H9 (cell line): ENCODE data around the gene PODNL1. TPM values are rescaled to one million over a fixed set of nuclear protein-coding genes. Genes with fewer than 3 reads are reported as not detected.

ENCODE experiments used
- DNase-seq: peaks from one replicate; pipeline ENCODE4 v3.0.0-alpha.2; 2017
- H2AFZ ChIP-seq: one replicate; pipeline ENCODE4 v1.6.1; 2013; ENCODE audit warnings: mild to moderate bottlenecking, low read length, control low read depth, moderate library complexity
- H2AK5ac ChIP-seq: 2 replicates; pipeline ENCODE4 v1.6.1; 2013; ENCODE audit warnings: low read length, control low read depth, mixed read lengths; ENCODE audit not compliant: insufficient read length
- H2BK120ac ChIP-seq: one replicate; pipeline ENCODE4 v1.6.1; 2013; ENCODE audit warnings: low read depth, mild to moderate bottlenecking, low read length, control low read depth, inconsistent platforms; ENCODE audit not compliant: poor library complexity, severe bottlenecking
- H2BK12ac ChIP-seq: 2 replicates; pipeline ENCODE4 v1.6.1; 2013; ENCODE audit warnings: low read length, control low read depth, mixed read lengths, low read depth; ENCODE audit not compliant: insufficient read length
- H2BK15ac ChIP-seq: 2 replicates; pipeline ENCODE4 v1.6.1; 2013; ENCODE audit warnings: low read depth, low read length, control low read depth
- H2BK20ac ChIP-seq: one replicate; pipeline ENCODE4 v1.6.1; 2013; ENCODE audit warnings: low read depth, mild to moderate bottlenecking, low read length, control low read depth, inconsistent platforms; ENCODE audit not compliant: poor library complexity, severe bottlenecking
- H2BK5ac ChIP-seq: 2 replicates; pipeline ENCODE4 v1.6.1; 2013; ENCODE audit warnings: low read length, control low read depth, mixed read lengths; ENCODE audit not compliant: insufficient read length
- H3K14ac ChIP-seq: 2 replicates; pipeline ENCODE4 v1.6.1; 2013; ENCODE audit warnings: low read length, control low read depth; ENCODE audit not compliant: insufficient read depth
- H3K18ac ChIP-seq: 2 replicates; pipeline ENCODE4 v1.6.1; 2013; ENCODE audit warnings: low read depth, mild to moderate bottlenecking, mixed read lengths, low read length, control low read depth; ENCODE audit not compliant: insufficient read length
- H3K23ac ChIP-seq: 2 replicates; pipeline ENCODE4 v1.6.1; 2013; ENCODE audit warnings: low read length, control low read depth, mixed read lengths, low read depth; ENCODE audit not compliant: insufficient read length
- H3K23me2 ChIP-seq: 2 replicates; pipeline ENCODE4 v1.6.1; 2013; ENCODE audit warnings: low read depth, mild to moderate bottlenecking, mixed read lengths, low read length, control low read depth; ENCODE audit not compliant: insufficient read length, poor library complexity, severe bottlenecking
- H3K27ac ChIP-seq: 2 replicates; pipeline ENCODE4 v1.5.1; 2013; ENCODE audit warnings: low read length, control low read depth, mixed read lengths, low read depth; ENCODE audit not compliant: insufficient read length
- H3K27me3 ChIP-seq: 2 replicates; pipeline ENCODE4 v1.6.1; 2013; ENCODE audit warnings: low read length, control low read depth, inconsistent platforms; ENCODE audit not compliant: insufficient read depth
- H3K4ac ChIP-seq: 2 replicates; pipeline ENCODE4 v1.6.1; 2013; ENCODE audit warnings: low read depth, mild to moderate bottlenecking, control low read depth, inconsistent platforms, low read length, moderate library complexity
- H3K4me1 ChIP-seq: 2 replicates; pipeline ENCODE4 v1.6.1; 2013; ENCODE audit warnings: low read length, control low read depth, inconsistent platforms; ENCODE audit not compliant: insufficient read depth
- H3K4me2 ChIP-seq: 2 replicates; pipeline ENCODE4 v1.6.1; 2013; ENCODE audit warnings: low read length, control low read depth, mixed read lengths; ENCODE audit not compliant: insufficient read length, insufficient read depth
- H3K56ac ChIP-seq: 2 replicates; pipeline ENCODE4 v1.6.1; 2013; ENCODE audit warnings: low read depth, mild to moderate bottlenecking, mixed read lengths, low read length, control low read depth; ENCODE audit not compliant: insufficient read length
- H3K79me1 ChIP-seq: 2 replicates; pipeline ENCODE4 v1.6.1; 2013; ENCODE audit warnings: low read depth, mild to moderate bottlenecking, moderate library complexity, low read length, control low read depth, inconsistent platforms; ENCODE audit not compliant: insufficient read depth, poor library complexity, severe bottlenecking
- H3K79me2 ChIP-seq: 2 replicates; pipeline ENCODE4 v1.6.1; 2013; ENCODE audit warnings: low read length, control low read depth, inconsistent platforms; ENCODE audit not compliant: insufficient read depth
- H3K9ac ChIP-seq: 2 replicates; pipeline ENCODE4 v1.6.1; 2013; ENCODE audit warnings: low read length, control low read depth, mixed read lengths; ENCODE audit not compliant: insufficient read length; ENCODE audit errors: extremely low read depth
- H3K9me3 ChIP-seq: one replicate; pipeline ENCODE4 v1.6.1; 2013; ENCODE audit warnings: low read depth, low read length, inconsistent platforms; ENCODE audit not compliant: control insufficient read depth
- H3T11ph ChIP-seq: one replicate; pipeline ENCODE4 v1.6.1; 2013; ENCODE audit warnings: mild to moderate bottlenecking, low read length, control low read depth, inconsistent platforms
- H4K20me1 ChIP-seq: one replicate; pipeline ENCODE4 v1.6.1; 2013; ENCODE audit not compliant: control insufficient read depth, insufficient read length, insufficient read depth
- H4K5ac ChIP-seq: 2 replicates; pipeline ENCODE4 v1.6.1; 2013; ENCODE audit warnings: low read depth, mild to moderate bottlenecking, mixed read lengths, low read length, control low read depth; ENCODE audit not compliant: insufficient read length
- H4K8ac ChIP-seq: replicated peaks from 2 replicates; pipeline ENCODE4 v1.6.1; 2013; ENCODE audit warnings: low read length, control low read depth, mixed read lengths, low read depth; ENCODE audit not compliant: insufficient read length
- H4K91ac ChIP-seq: 2 replicates; pipeline ENCODE4 v1.6.1; 2013; ENCODE audit warnings: low read depth, mild to moderate bottlenecking, moderate library complexity, mixed read lengths, low read length, control low read depth; ENCODE audit not compliant: insufficient read length
- H3K27ac Mint-ChIP-seq, 3 experiments: 2 replicates in 2 of 3; 3 replicates in 1 of 3; pipeline ENCODE4 v1.8.0; 2020 to 2021; ENCODE audit warnings: mixed read lengths in 3 of 3, mild to moderate bottlenecking in 1 of 3, moderate library complexity in 1 of 3
- H3K27me3 Mint-ChIP-seq: 2 replicates; pipeline ENCODE4 v1.8.0; 2021; ENCODE audit warnings: low read depth, mild to moderate bottlenecking, moderate library complexity, mixed read lengths
- H3K36me3 Mint-ChIP-seq, 3 experiments: 2 replicates in 2 of 3; 3 replicates in 1 of 3; pipeline ENCODE4 v1.8.0; 2020 to 2021; ENCODE audit warnings: low read depth in 3 of 3, mixed read lengths in 3 of 3; ENCODE audit not compliant: insufficient read depth in 1 of 3
- H3K4me1 Mint-ChIP-seq, 2 experiments: 2 replicates each; pipeline ENCODE4 v1.8.0; 2020; ENCODE audit warnings: mixed read lengths in 2 of 2
- H3K4me3 Mint-ChIP-seq, 2 experiments: 2 replicates in 1 of 2; 3 replicates in 1 of 2; pipeline ENCODE4 v1.8.0; 2020 to 2021; ENCODE audit warnings: mild to moderate bottlenecking in 2 of 2, mixed read lengths in 2 of 2, moderate library complexity in 1 of 2
- H3K9me3 Mint-ChIP-seq, 2 experiments: 2 replicates in 1 of 2; 3 replicates in 1 of 2; pipeline ENCODE4 v1.8.0; 2020; ENCODE audit warnings: mild to moderate bottlenecking in 2 of 2, mixed read lengths in 2 of 2, moderate library complexity in 1 of 2
- CTCF ChIP-seq: fragments of 200-600 bp; sonication (generic); conservative IDR thresholded peaks from 3 replicates; pipeline ENCODE4 v1.8.0; 2021; ENCODE audit warnings: antibody characterized with exemption, mild to moderate bottlenecking
- WGBS: extraction: QIAGEN DNeasy Blood & Tissue Kit; methylation state at CpG from one replicate; pipeline ENCODE4 v1.1.7; 2013; ENCODE audit warnings: missing lambda C conversion rate, low lambda C conversion rate, mixed read lengths; ENCODE audit not compliant: insufficient read length; ENCODE audit errors: extremely low coverage; 5-methylcytosine and 5-hydroxymethylcytosine counted together
- total RNA-seq: library from RNA; stranded (reverse); gene quantifications from 2 replicates; pipeline ENCODE4 v1.2.1, GENCODE V29; 2021

The PODNL1 gene
- total RNA-seq, 1 experiment from 2014 or later: 0.68 TPM

DNA sequence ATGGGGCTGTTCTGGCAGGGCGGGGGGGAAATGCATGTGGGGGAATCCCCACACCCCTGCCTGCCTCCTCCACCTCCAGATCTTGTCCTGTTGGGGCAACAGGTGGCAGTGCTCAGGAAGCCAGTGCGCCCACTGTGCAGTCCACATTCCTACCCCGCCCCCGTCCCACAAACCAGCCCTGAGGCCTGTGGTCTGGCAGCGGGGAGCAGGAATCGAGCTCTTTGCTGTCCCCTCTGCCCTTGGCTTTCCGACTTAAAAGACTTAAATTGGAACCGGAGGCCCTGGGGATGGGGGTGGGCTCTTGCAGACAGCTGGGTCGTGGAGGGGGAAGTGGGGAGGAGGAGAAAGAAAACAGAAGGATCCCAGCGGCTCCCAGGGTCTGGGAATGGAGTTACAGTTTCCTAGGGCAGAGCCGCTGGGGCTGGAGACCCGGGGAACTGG lies 56.9 kb downstream of the PODNL1 start:
- H3K79me1 ChIP-seq: no peaks in the 10 kb centered on the region
- no peak for TF ChIP-seq CTCF
- no peak overlapping the region for H2BK12ac ChIP-seq
- H2BK5ac ChIP-seq: no peak overlapping the region
- no peak overlapping the region for H3K9ac ChIP-seq
- no peaks in the 10 kb centered on the region for H3K9me3 ChIP-seq
- H3K56ac ChIP-seq: no peak overlapping the region
- H3K23ac ChIP-seq: no peak overlapping the region
- peak; percentile 84 for DNase-seq
- no peak overlapping the region for H4K8ac ChIP-seq
- Mint-ChIP-seq H3K36me3 (no peaks in the 10 kb centered on the region), H3K27ac (peak overlapping the region in 2 of 3 experiments; percentile 82 to 90; a peak in 3 of 7 replicates), H3K4me1 (peaks cover 20 to 27% of the 10 kb centered on the region in 2 experiments), H3K27me3 (peaks cover 29% of the 10 kb centered on the region), H3K9me3 (no peaks in the 10 kb centered on the region; a peak in 1 of 5 replicates), H3K4me3 (peak overlapping the region in 1 of 2 experiments; percentile 60; a peak in 2 of 5 replicates)
- no peak overlapping the region for H4K5ac ChIP-seq
- no peak overlapping the region for H4K91ac ChIP-seq
- no peak overlapping the region for H2AK5ac ChIP-seq
- H3K18ac ChIP-seq: peak overlapping the region; percentile 6
- no peak overlapping the region for H2BK15ac ChIP-seq
- H3K4ac ChIP-seq: no peak overlapping the region
- H3K79me2 ChIP-seq: no peaks in the 10 kb centered on the region
- peaks cover 3% of the 10 kb centered on the region for H3K23me2 ChIP-seq
- H4K20me1 ChIP-seq: no peaks in the 10 kb centered on the region
- no peaks in the 10 kb centered on the region; the same call in 1 of the 2 replicates for H3K27me3 ChIP-seq
- H3T11ph ChIP-seq: no peak overlapping the region
- H3K4me2 ChIP-seq: no peak overlapping the region
- H3K4me1 ChIP-seq: peaks cover 3% of the 10 kb centered on the region; the same call in 1 of the 2 replicates
- no peak overlapping the region for H2BK20ac ChIP-seq
- WGBS: no CpG with 5 or more reads among the region's 12 CpGs
- H2AFZ ChIP-seq: no peak overlapping the region
- H3K27ac ChIP-seq: no peak overlapping the region
- H3K14ac ChIP-seq: no peak overlapping the region
- no peak overlapping the region for H2BK120ac ChIP-seq

Other genes with a start within 250 kb of the PODNL1 start
- gene MRI1, start 173.9 kb downstream of the PODNL1 start, total RNA-seq: 17.2 and 19.5 TPM in 2 replicates
- gene C19orf53, start 164.0 kb downstream of the PODNL1 start, total RNA-seq: 127 and 129 TPM in 2 replicates
- 50.7 and 53.1 TPM in 2 replicates for gene ZSWIM4, start 143.0 kb downstream of the PODNL1 start, total RNA-seq
- not detected in 2 replicates for gene NANOS3, start 61.3 kb downstream of the PODNL1 start, total RNA-seq
- 4.7 and 6.7 TPM in 2 replicates for gene BRME1, start 32.3 kb downstream of the PODNL1 start, total RNA-seq
- 42.7 and 48.5 TPM in 2 replicates for gene CC2D1A, start 32.2 kb downstream of the PODNL1 start, total RNA-seq
- 82.2 and 82.5 TPM in 2 replicates for gene DCAF15, start 14.1 kb upstream of the PODNL1 start, total RNA-seq
- gene RFX1, start 67.9 kb upstream of the PODNL1 start, total RNA-seq: 19.2 and 21.4 TPM in 2 replicates
- gene RLN3, start 89.7 kb upstream of the PODNL1 start, total RNA-seq: not detected in 2 replicates
- 13.6 and 14.6 TPM in 2 replicates for gene IL27RA, start 93.3 kb upstream of the PODNL1 start, total RNA-seq
- 11.5 and 13.5 TPM in 2 replicates for gene PALM3, start 123.7 kb upstream of the PODNL1 start, total RNA-seq
- gene MISP3, start 134.4 kb upstream of the PODNL1 start, total RNA-seq: 0.26 and 0.72 TPM in 2 replicates
- 0.39 and 0.72 TPM in 2 replicates for gene C19orf67, start 147.4 kb upstream of the PODNL1 start, total RNA-seq
- gene SAMD1, start 152.3 kb upstream of the PODNL1 start, total RNA-seq: 104 and 108 TPM in 2 replicates
- gene PRKACA, start 179.3 kb upstream of the PODNL1 start, total RNA-seq: 51.8 and 56.0 TPM in 2 replicates
- gene ASF1B, start 198.2 kb upstream of the PODNL1 start, total RNA-seq: 46.6 and 46.8 TPM in 2 replicates